ENCODE measurements around the gene GGTLC3.
"Not testable (repeated sequence)": the region's sequence is repeated elsewhere in the genome, so short reads cannot be mapped to it uniquely, and the experiment has no call there.

DNA sequence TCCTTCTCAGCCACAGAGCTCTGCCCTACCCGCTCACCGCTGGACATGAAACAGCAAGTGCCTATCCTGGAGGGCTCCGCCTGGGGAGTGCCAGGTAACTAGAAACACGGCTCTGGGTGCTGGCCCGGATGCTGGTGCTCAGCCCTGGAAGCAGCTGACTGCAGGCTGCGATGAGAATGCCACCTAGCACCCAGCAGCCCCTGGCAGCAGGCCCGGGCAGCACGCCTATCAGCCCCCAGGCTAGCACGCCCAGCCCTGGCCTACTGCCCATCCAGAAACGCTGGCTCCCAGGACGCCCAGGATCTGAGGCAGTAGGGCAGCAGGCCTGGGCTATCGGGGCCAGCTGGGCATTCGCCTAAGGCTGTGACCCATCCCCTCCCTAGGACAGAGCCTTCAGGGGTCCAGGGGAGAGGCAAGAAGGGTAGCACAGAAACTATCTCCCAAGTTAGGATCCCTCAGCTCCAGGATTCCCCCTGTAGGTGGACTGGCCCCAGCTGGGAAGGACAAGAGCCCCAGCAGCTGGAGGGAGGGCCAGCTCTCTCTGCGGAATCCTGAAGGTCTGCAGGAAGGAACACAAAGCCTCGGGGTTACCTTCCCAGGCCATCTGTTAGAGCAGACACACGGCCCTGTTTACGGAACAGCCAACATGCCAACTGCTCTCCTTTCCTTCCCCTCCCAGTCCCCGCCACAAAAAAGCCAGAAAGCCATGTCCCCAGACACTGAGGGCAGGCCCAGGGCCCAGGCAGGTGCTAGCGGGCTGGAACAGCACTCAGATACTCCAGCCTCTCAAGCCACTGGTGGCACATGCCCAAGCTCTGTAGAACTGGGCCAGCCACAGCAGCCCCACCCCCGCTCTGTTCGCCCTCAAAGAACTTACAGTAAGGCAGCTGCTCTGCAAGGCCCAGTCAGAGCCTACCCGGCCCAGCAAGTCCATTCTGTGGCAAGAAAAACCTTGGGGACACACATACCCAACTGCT lies 36.6 kb upstream of the GGTLC3 start:
- TF ChIP-seq POLR2AphosphoS5, POLR2A (IDR thresholded peaks at IDR 0.05): not testable (repeated sequence)

Data from sigmoid colon (tissue), 4 donors.